Ectodermal cell (in vitro differentiated cells): Measurements from ENCODE around the gene ADAMTS6.
A peak's percentile ranks its signal among the peaks of the same experiment; 100 is the strongest.

Experiments used
- H3K27ac ChIP-seq: 2 replicates; pipeline ENCODE4 v1.7.0; 2013; ENCODE audit warnings: mild to moderate bottlenecking, low read depth, low read length; ENCODE audit not compliant: insufficient read depth, poor library complexity, severe bottlenecking
- H3K27me3 ChIP-seq: 2 replicates; pipeline ENCODE4 v1.7.0; 2013; ENCODE audit warnings: mild to moderate bottlenecking, low read length; ENCODE audit not compliant: insufficient read depth, control insufficient read depth, poor library complexity, severe bottlenecking
- H3K36me3 ChIP-seq: one replicate; pipeline ENCODE4 v1.7.0; 2013; ENCODE audit warnings: low read length; ENCODE audit not compliant: control insufficient read depth, insufficient read depth
- H3K4me1 ChIP-seq: one replicate; pipeline ENCODE4 v1.7.0; 2013; ENCODE audit warnings: low read length; ENCODE audit not compliant: control insufficient read depth, insufficient read depth
- H3K4me3 ChIP-seq: 2 replicates; pipeline ENCODE4 v1.7.0; 2013; ENCODE audit warnings: low read depth, low read length, control low read depth; ENCODE audit not compliant: insufficient read depth
- H3K9me3 ChIP-seq: 2 replicates; pipeline ENCODE4 v1.7.0; 2013; ENCODE audit warnings: mild to moderate bottlenecking, low read length, moderate library complexity; ENCODE audit not compliant: control insufficient read depth
- WGBS, 2 experiments: methylation state at CpG; one replicate each; pipeline ENCODE4 v1.1.7; 2013; ENCODE audit warnings: missing lambda C conversion rate in 2 of 2; 5-methylcytosine and 5-hydroxymethylcytosine counted together

ADAMTS6 gene

GRCh38 chr5:65483546-65484346 lies 2.0 kb upstream of the ADAMTS6 start:
- Histone ChIP-seq H3K36me3 (no peaks in the 10 kb centered on the region), H3K4me1 (peaks cover 7% of the 10 kb centered on the region), H3K4me3 (no peak overlapping the region), H3K9me3 (no peaks in the 10 kb centered on the region), H3K27me3 (no peaks in the 10 kb centered on the region), H3K27ac (peak overlapping the region; percentile 76)
- 48 to 71% methylated on average over 2 to 3 of the region's 3 CpGs for WGBS, 2 experiments

- no peaks in the 10 kb centered on the region for H3K36me3 ChIP-seq
- no peaks in the 10 kb centered on the region for H3K9me3 ChIP-seq
- no peaks in the 10 kb centered on the region for H3K27me3 ChIP-seq
- H3K27ac ChIP-seq: peak overlapping the region; percentile 76
- peaks cover 7% of the 10 kb centered on the region for H3K4me1 ChIP-seq
- peak overlapping the region; percentile 36 for H3K4me3 ChIP-seq
- 7 to 16% methylated on average over 9 to 12 of the region's 12 CpGs for WGBS, 2 experiments
Observed at GRCh38 chr5:65482736-65483545, 1.2 kb upstream of the ADAMTS6 start.

DNA sequence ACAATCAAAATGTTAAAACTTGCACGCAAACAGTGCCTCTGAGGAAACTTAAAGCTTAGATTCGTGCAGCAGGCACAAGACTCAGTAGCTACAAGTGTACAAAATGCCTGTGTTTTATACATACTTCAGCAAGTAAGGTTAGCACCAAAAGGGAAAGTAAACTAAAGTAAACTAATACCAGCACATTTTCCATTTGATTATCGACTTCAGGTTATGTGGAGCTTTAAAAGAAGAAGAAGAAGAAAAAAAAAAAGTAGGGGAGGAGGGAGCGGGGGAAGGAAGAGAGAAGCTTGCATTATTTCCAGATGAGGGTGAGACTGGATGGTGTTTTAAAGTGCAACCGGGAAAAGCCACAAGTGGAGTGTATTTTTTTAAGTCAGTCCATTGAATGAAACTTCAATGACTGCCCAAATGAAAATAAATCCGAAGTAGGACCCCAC lies 596 bp upstream of the ADAMTS6 start:
- H3K27me3 ChIP-seq: no peaks in the 10 kb centered on the region
- no peaks in the 10 kb centered on the region for H3K9me3 ChIP-seq
- H3K4me1 ChIP-seq: peaks cover 7% of the 10 kb centered on the region
- no peaks in the 10 kb centered on the region for H3K36me3 ChIP-seq
- peak overlapping the region; percentile 36 for H3K4me3 ChIP-seq
- 4 to 8% methylated on average over 6 of the region's 6 CpGs for WGBS, 2 experiments
- peak overlapping the region; percentile 83 for H3K27ac ChIP-seq

DNA sequence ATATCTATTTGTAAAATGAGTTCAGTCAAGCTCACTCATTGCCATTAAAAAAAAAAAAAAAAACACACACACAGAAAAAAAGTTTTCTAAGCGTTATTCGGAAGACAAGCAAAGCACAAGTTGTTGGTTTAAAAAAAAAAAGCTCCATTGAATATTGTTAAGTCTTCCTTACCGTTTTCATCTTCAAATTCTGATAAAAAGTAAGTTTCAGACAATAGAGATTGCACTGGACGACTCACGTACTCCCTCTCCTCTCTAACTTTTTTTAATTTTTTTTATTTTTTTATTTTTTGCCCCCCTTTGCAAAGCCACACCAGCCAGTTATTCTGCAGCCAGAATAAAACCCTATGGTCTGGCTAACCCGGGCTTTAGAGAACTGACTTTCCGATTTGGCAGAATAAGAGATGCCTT lies 544 bp downstream of the ADAMTS6 start:
- Histone ChIP-seq H3K27me3 (no peaks in the 10 kb centered on the region), H3K9me3 (no peaks in the 10 kb centered on the region), H3K4me1 (peaks cover 7% of the 10 kb centered on the region), H3K27ac (peak overlapping the region; percentile 83), H3K4me3 (peak overlapping the region; percentile 36), H3K36me3 (no peaks in the 10 kb centered on the region)
- WGBS, 2 experiments: 8 to 10% methylated on average over 7 of the region's 7 CpGs

- peak overlapping the region; percentile 36 for H3K4me3 ChIP-seq
- 15 to 16% methylated on average over 15 of the region's 15 CpGs for WGBS, 2 experiments
Observed at GRCh38 chr5:65480306-65480865, 1.3 kb downstream of the ADAMTS6 start.

GRCh38 chr5:65479527-65479926 lies 2.2 kb downstream of the ADAMTS6 start:
- Histone ChIP-seq H3K36me3 (no peaks in the 10 kb centered on the region), H3K4me3 (no peak overlapping the region), H3K27me3 (no peaks in the 10 kb centered on the region), H3K27ac (no peak overlapping the region), H3K4me1 (peaks cover 7% of the 10 kb centered on the region), H3K9me3 (no peaks in the 10 kb centered on the region)
- 73 to 74% methylated on average over 1 of the region's 1 CpG for WGBS, 2 experiments

More at GRCh38 chr5:65480306-65480865, 1.3 kb downstream of the ADAMTS6 start:
- Histone ChIP-seq H3K36me3 (no peaks in the 10 kb centered on the region), H3K4me1 (peaks cover 7% of the 10 kb centered on the region), H3K27ac (no peak overlapping the region), H3K9me3 (no peaks in the 10 kb centered on the region), H3K27me3 (no peaks in the 10 kb centered on the region)

DNA sequence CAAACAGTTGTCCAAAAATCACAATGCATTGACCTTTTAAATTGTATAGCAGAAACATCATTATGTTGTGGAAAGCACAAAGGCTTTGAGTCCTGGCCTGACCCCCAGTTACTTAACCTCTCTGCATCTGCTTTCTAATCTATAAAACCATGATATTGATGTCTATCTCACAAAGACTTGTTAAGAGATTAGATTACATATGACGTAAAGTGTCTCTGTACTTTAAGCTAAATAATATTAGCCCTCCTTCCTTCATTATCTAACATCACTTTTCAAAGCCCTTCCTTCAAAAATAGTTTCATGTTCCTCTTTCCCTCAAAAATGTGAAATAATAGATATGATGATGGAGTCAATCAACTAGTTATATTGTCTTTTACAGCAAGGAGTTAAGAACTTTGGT lies 3.4 kb downstream of the ADAMTS6 start:
- no peaks in the 10 kb centered on the region for H3K36me3 ChIP-seq
- no peaks in the 10 kb centered on the region for H3K27me3 ChIP-seq
- no peak overlapping the region for H3K4me3 ChIP-seq
- 100% methylated on average over 1 of the region's 1 CpG; no CpG with 5 or more reads in 1 of the 2 experiments for WGBS, 2 experiments
- H3K4me1 ChIP-seq: peaks cover 4% of the 10 kb centered on the region
- no peak overlapping the region for H3K27ac ChIP-seq
- no peaks in the 10 kb centered on the region for H3K9me3 ChIP-seq

DNA sequence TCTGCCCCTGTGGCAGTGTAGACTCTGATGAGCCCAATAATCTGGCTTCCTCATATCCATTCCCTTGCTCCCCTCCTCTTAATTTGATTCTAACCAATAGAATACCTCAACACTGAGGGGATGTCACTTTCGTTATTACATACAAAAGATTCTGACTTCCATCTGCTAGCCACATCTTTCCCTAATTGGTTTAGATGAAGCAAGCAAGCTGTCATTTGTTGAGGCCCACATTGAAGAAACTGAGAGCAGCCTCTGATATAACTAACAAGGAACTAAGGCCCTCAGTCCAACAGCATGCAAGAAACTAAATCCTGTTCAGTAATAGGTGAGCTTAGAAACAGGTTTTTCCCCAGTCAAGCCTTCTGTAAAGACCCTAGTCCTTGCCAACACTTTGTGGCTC lies 5.8 kb downstream of the ADAMTS6 start:
- Histone ChIP-seq H3K4me1 (no peaks in the 10 kb centered on the region), H3K27me3 (no peaks in the 10 kb centered on the region), H3K27ac (no peak overlapping the region), H3K9me3 (no peaks in the 10 kb centered on the region), H3K4me3 (no peak overlapping the region), H3K36me3 (no peaks in the 10 kb centered on the region)
- WGBS, 2 experiments: 88 to 100% methylated on average over 1 of the region's 1 CpG

- Histone ChIP-seq H3K9me3 (no peaks in the 10 kb centered on the region), H3K27me3 (no peaks in the 10 kb centered on the region), H3K27ac (no peak overlapping the region), H3K4me1 (no peaks in the 10 kb centered on the region), H3K4me3 (no peak overlapping the region), H3K36me3 (no peaks in the 10 kb centered on the region)
- WGBS, 2 experiments: 93 to 94% methylated on average over 2 to 4 of the region's 4 CpGs
Observed at GRCh38 chr5:65475336-65475735, 6.4 kb downstream of the ADAMTS6 start.
